HepG2 (cell line): ENCODE results near the gene FLYWCH1. TPM values are rescaled to one million over a fixed set of nuclear protein-coding genes. Genes with fewer than 3 reads are reported as not detected.
A peak's percentile ranks its signal among the peaks of the same experiment; 100 is the strongest.

Experiments used
- ARNTL ChIP-seq: sonication (generic); formaldehyde crosslinking; IDR thresholded peaks from 2 replicates; pipeline ENCODE4 v1.4.0; 2020; ENCODE audit warnings: mild to moderate bottlenecking, missing genetic modification reagents
- CBX1 ChIP-seq: IDR thresholded peaks from one replicate; pipeline ENCODE4 v1.6.1; 2016; ENCODE audit warnings: antibody characterized with exemption, low read depth
- ETS1 ChIP-seq: sonication (generic); formaldehyde crosslinking; IDR thresholded peaks from 2 replicates; pipeline ENCODE4 v1.4.0; 2020; ENCODE audit warnings: missing genetic modification reagents
- HCFC1 ChIP-seq: fragments of 150-350 bp; IDR thresholded peaks from 2 replicates; pipeline ENCODE4 v1.6.1; 2014; ENCODE audit warnings: low read depth, low read length
- IRF9 ChIP-seq: sonication (generic); formaldehyde crosslinking; IDR thresholded peaks from 2 replicates; pipeline ENCODE4 v1.8.0; 2022; ENCODE audit warnings: missing genetic modification reagents, mild to moderate bottlenecking, borderline replicate concordance
- NR2F6 ChIP-seq, 2 experiments: IDR thresholded peaks; 2 replicates each; pipeline ENCODE4 v1.6.1; 2016; ENCODE audit warnings: antibody characterized with exemption in 1 of 2, mild to moderate bottlenecking in 1 of 2
- RAD51 ChIP-seq: fragments of 450-650 bp; IDR thresholded peaks from 2 replicates; pipeline ENCODE4 v1.6.1; 2016; ENCODE audit warnings: borderline replicate concordance
- RERE ChIP-seq: IDR thresholded peaks from 2 replicates; pipeline ENCODE4 v1.6.1; 2016; ENCODE audit warnings: low read depth, missing genetic modification reagents, missing compliant biosample characterization
- SMARCC2 ChIP-seq: fragments of 450-650 bp; IDR thresholded peaks from 2 replicates; pipeline ENCODE4 v1.6.1; 2017; ENCODE audit warnings: antibody characterized with exemption, mild to moderate bottlenecking
- ZNF318 ChIP-seq: sonication (generic); formaldehyde crosslinking; IDR thresholded peaks from 2 replicates; pipeline ENCODE4 v1.4.0; 2020; ENCODE audit warnings: mild to moderate bottlenecking, missing genetic modification reagents
- ZNF549 ChIP-seq: sonication (generic); formaldehyde crosslinking; IDR thresholded peaks from 2 replicates; pipeline ENCODE4 v1.5.0; 2020; ENCODE audit warnings: missing genetic modification reagents
- ZNF7 ChIP-seq: IDR thresholded peaks from 2 replicates; pipeline ENCODE4 v1.6.1; 2016; ENCODE audit warnings: missing biosample characterization, missing genetic modification reagents
- polyA plus RNA-seq, 8 experiments: library from polyadenylated mRNA; depleted of rRNA in 3 of 8; stranded (reverse) in 7 of 8; unstranded in 1 of 8; fragments of >200 nt; fragmentation: Illumina TruSeq in 4 of 8; extraction: Trizol in 4 of 8; gene quantifications; 2 replicates each; pipeline versions ENCODE4 v1.2.1 to v1.2.3, GENCODE V29; 2011 to 2016; ENCODE audit warnings: low read depth in 4 of 8, missing spikeins in 1 of 8, mixed read lengths in 1 of 8; ENCODE audit not compliant: insufficient read depth in 1 of 8
- total RNA-seq, 5 experiments: library from RNA; depleted of rRNA; stranded (reverse); fragments of >200 nt; fragmentation: Illumina TruSeq; extraction: Trizol; gene quantifications; 2 replicates each; pipeline ENCODE4 v1.2.3, GENCODE V29; 2016; ENCODE audit warnings: low read depth in 1 of 5

Gene FLYWCH1
- total and polyA plus RNA-seq, 2 of the 13 experiments (the other 11 are each of a cell fraction or from before 2014, with no cell fraction given): 7.3 to 12.4 TPM

GRCh38 chr16:2980227-2981176 lies 68.8 kb downstream of the FLYWCH1 start, which contains the start of gene PKMYT1 (continued):
- no peak for TF ChIP-seq SMARCC2
- no peak; the same call in 1 of the 2 replicates for TF ChIP-seq NR2F6 (IDR thresholded peaks at IDR 0.05)
- TF ChIP-seq NR2F6 (CRISPR knock-in tag; IDR thresholded peaks at IDR 0.05): no peak; the same call in 1 of the 2 replicates
- no peak for TF ChIP-seq CBX1
- TF ChIP-seq ZNF318 (CRISPR knock-in tag): 0 out of 2 replicates have a peak, but pooled peaks have one; percentile 36
- TF ChIP-seq RERE: no peak
- no peak for TF ChIP-seq ZNF549 (CRISPR knock-in tag)
- no peak for TF ChIP-seq HCFC1
- TF ChIP-seq ZNF7 (CRISPR knock-in tag): no peak
- no peak for TF ChIP-seq ARNTL (CRISPR knock-in tag)
- 0 out of 2 replicates have a peak, but pooled peaks have one; percentile 75 for TF ChIP-seq ETS1
- peak; percentile 30; the same call in 1 of the 2 replicates for TF ChIP-seq IRF9 (CRISPR knock-in tag)
- TF ChIP-seq RAD51: no peak
